ENCODE data around the gene OR6P1.

- no peak for TF ChIP-seq EZH2 (IDR thresholded peaks at IDR 0.05; ENCODE audit: insufficient read depth, poor library complexity, severe bottlenecking)
- TF ChIP-seq EZH2phosphoT487 (IDR thresholded peaks at IDR 0.05; ENCODE audit: insufficient read depth, low read depth): no peak
These were observed 10.7 kb downstream of the OR6P1 start for GRCh38 chr1:158559696-158560095.
